PFSK-1 (cell line): ENCODE results near the gene IGSF8.

ENCODE experiments used
- REST ChIP-seq, 2 experiments: IDR thresholded peaks; 2 replicates each; pipeline versions ENCODE4 v1.6.1 to v1.8.0; 2011 to 2012; ENCODE audit warnings: low read depth in 2 of 2, low read length in 2 of 2, control low read depth in 1 of 2, inconsistent platforms in 1 of 2, mild to moderate bottlenecking in 1 of 2, moderate library complexity in 1 of 2; ENCODE audit not compliant: insufficient read depth in 1 of 2
- SIN3A ChIP-seq: IDR thresholded peaks from 2 replicates; pipeline ENCODE4 v1.6.1; 2012; ENCODE audit warnings: mild to moderate bottlenecking, low read length, moderate library complexity, borderline replicate concordance; ENCODE audit not compliant: insufficient read depth
- TAF1 ChIP-seq: IDR thresholded peaks from 2 replicates; pipeline ENCODE4 v1.6.1; 2012; ENCODE audit warnings: low read length, control low read depth, borderline replicate concordance; ENCODE audit not compliant: insufficient read depth

- no peak for TF ChIP-seq SIN3A
- no peak for TF ChIP-seq TAF1
- TF ChIP-seq REST (IDR thresholded peaks at IDR 0.05; ENCODE audit: insufficient read depth in 1 of 2, low read depth in 2 of 2, low read length in 2 of 2) = no peak
Observed at GRCh38 chr1:160136121-160136925, 37.9 kb upstream of the IGSF8 start.
